ENCODE data around the gene ZDHHC14.
A peak's percentile ranks its signal among the peaks of the same experiment; 100 is the strongest.

ZDHHC14 gene

GRCh38 chr6:157592541-157592940 lies 211.6 kb downstream of the ZDHHC14 start:
- DNase-seq (ENCODE audit: low read depth): no peak
- TF ChIP-seq CTCF (IDR thresholded peaks at IDR 0.05; ENCODE audit: control insufficient read depth, insufficient read depth, low read depth, low read length, missing control alignments): no peak
- no peak overlapping the region for H3K4me3 ChIP-seq (ENCODE audit: control insufficient read depth, low read depth, low read length)

GRCh38 chr6:157592980-157593379 lies 212.0 kb downstream of the ZDHHC14 start:
- H3K4me3 ChIP-seq (ENCODE audit: control insufficient read depth, low read depth, low read length): no peak overlapping the region
- DNase-seq (ENCODE audit: low read depth): no peak
- no peak for TF ChIP-seq CTCF (IDR thresholded peaks at IDR 0.05; ENCODE audit: control insufficient read depth, insufficient read depth, low read depth, low read length, missing control alignments)

GRCh38 chr6:157593596-157593995 lies 212.6 kb downstream of the ZDHHC14 start:
- no peak overlapping the region for H3K4me3 ChIP-seq (ENCODE audit: control insufficient read depth, low read depth, low read length)
- DNase-seq (ENCODE audit: low read depth): no peak
- no peak for TF ChIP-seq CTCF (IDR thresholded peaks at IDR 0.05; ENCODE audit: control insufficient read depth, insufficient read depth, low read depth, low read length, missing control alignments)

- no peak overlapping the region for H3K4me3 ChIP-seq (ENCODE audit: control insufficient read depth, low read depth, low read length)
- TF ChIP-seq CTCF (IDR thresholded peaks at IDR 0.05; ENCODE audit: control insufficient read depth, insufficient read depth, low read depth, low read length, missing control alignments): no peak
- DNase-seq (ENCODE audit: low read depth): no peak
Measured at GRCh38 chr6:157594292-157594691, 213.3 kb downstream of the ZDHHC14 start.

GRCh38 chr6:157595768-157596167 lies 214.8 kb downstream of the ZDHHC14 start:
- no peak overlapping the region for H3K4me3 ChIP-seq (ENCODE audit: control insufficient read depth, low read depth, low read length)
- peak; percentile 10 for TF ChIP-seq CTCF (IDR thresholded peaks at IDR 0.05; ENCODE audit: control insufficient read depth, insufficient read depth, low read depth, low read length, missing control alignments)
- DNase-seq (ENCODE audit: low read depth): no peak

- no peak overlapping the region for H3K4me3 ChIP-seq (ENCODE audit: control insufficient read depth, low read depth, low read length)
- DNase-seq (ENCODE audit: low read depth): no peak
- TF ChIP-seq CTCF (IDR thresholded peaks at IDR 0.05; ENCODE audit: control insufficient read depth, insufficient read depth, low read depth, low read length, missing control alignments): no peak
Measured at GRCh38 chr6:157596461-157596860, 215.5 kb downstream of the ZDHHC14 start.

GRCh38 chr6:157596886-157597285 lies 215.9 kb downstream of the ZDHHC14 start:
- no peak for TF ChIP-seq CTCF (IDR thresholded peaks at IDR 0.05; ENCODE audit: control insufficient read depth, insufficient read depth, low read depth, low read length, missing control alignments)
- no peak overlapping the region for H3K4me3 ChIP-seq (ENCODE audit: control insufficient read depth, low read depth, low read length)
- no peak for DNase-seq (ENCODE audit: low read depth)
